Stimulated activated CD4-positive, alpha-beta T cell treated with anti-CD3 and anti-CD28 coated beads, Interleukin-1b, Interleukin-23, amount 100 ng/mL, for 1 hour (primary cell): Measurements from ENCODE around the gene RRAS2.
"Not testable (repeated sequence)": the region's sequence is repeated elsewhere in the genome, so short reads cannot be mapped to it uniquely, and the experiment has no call there.

Experiments
- DNase-seq, 2 donors: peaks; one replicate each; pipeline ENCODE4 v3.0.0-alpha.2; 2020; ENCODE audit warnings: low read depth in 2 of 2

Gene RRAS2

DNA sequence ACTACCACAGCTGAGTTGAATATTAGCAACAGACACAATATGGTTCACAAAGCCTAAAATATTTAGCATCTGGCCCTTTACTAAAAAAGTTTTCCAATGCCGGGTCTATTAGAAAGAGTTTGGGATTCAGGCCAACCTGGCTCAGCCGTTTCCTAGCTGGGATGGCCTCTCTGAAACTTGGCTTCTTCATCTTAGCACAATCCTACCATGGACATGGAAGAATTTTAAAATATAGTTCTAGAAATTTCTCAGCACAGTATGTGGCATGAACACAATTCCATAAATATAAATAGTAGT is 103.8 kb downstream of the RRAS2 start:
- no peak for DNase-seq

DNA sequence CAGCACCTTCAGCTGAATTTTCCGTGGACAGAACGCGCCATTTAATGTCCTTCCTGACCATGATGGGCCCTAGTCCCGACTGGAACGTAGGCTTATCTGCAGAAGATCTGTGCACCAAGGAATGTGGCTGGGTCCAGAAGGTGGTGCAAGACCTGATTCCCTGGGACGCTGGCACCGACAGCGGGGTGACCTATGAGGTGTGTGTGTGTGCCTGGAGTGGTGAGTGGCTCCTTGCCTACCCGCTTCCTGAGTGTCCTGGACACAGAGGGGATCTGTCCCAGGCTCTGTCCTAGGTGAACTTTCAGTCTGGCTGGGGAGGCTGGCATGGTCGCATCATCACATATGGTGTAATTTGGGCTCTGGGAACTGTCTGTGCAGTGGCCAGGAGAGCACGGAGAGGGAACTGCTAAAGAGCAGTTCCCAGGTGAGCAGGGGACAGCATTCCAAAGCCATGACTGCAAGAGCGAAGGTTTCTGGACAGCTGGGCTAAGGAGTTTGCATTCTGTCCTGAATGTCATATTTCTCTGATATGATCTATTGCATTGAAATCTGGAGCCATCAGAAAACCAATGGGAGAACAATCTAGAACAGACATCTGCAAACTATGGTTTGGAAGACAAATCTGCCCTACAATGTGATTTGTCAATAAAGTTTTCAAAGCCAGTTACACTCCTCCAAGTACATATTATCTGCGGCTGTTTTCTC is 104.3 kb downstream of the RRAS2 start:
- no peak for DNase-seq

DNA sequence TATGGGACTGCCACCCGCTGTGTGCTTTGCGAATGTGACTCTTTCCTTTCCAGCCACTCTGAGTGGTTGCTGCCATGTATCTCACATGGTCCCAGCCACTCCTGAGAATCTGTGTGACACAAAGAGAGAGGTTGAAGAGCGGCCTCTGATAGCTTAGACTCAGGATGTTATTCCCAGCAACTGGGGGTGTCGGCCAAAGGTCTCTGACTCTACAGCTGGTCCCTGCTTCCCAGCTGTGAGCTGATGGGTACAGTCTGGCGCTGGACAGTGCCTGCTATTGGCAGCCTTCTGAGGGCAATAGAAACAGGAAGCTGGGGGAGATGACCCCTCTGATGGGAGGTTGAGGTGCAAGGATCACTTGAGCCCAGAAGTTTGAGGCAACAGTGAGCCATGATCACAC is 105.1 kb downstream of the RRAS2 start:
- no peak for DNase-seq

DNA sequence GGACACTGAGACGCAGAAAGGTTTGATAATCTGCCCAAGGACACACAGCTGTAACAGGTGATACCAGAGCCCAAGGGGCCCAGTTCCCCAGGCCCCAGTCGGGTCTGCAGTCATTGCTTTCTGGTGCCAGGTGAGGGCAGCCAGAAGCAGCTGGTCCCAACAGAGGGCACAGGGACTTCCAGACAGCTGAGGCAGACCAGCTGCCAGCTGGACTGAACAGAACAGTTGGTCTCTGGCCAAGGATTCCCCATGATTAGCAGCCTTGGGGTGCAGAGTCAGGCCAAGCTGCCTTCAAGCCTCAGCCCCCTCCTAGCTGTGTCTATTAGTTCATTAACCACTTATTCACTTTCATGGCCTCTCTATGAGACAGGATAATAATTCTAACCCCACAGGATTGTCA is 105.6 kb downstream of the RRAS2 start:
- DNase-seq: no peak

DNA sequence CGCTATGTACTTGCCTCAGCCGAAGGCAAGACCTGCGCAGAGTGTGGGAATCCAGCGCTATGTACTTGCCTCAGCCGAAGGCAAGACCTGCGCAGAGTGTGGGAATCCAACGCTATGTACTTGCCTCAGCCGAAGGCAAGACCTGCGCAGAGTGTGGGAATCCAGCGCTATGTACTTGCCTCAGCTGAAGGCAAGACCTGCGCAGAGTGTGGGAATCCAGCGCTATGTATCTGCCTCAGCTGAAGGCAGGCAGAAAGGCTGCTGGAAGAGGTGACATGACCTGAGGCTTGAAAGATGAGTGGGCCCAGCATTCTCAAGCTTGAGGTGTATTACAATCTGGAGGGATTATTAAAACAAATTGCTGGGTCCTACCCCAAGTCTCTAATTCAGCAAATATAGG is 106.5 kb downstream of the RRAS2 start:
- DNase-seq: not testable (repeated sequence)

DNA sequence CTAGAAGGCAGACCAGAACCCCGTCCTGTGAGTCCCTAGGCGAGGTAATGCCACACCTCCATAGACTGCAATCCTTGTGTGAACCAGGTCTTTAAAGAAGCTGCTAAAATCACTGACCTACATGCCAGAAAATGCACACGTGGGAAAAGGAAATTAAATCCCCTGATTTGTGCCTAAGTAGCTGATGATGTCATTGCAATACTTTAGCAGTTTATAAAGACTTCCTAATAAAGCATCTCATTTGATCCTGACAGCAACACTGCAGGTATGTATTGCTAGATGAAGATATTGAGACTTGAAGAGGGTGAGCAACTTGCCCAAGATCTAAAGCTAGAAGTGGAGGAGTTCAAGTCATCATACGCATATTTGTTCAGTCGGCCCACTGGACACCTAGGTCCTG is 107.2 kb downstream of the RRAS2 start:
- DNase-seq: no peak

DNA sequence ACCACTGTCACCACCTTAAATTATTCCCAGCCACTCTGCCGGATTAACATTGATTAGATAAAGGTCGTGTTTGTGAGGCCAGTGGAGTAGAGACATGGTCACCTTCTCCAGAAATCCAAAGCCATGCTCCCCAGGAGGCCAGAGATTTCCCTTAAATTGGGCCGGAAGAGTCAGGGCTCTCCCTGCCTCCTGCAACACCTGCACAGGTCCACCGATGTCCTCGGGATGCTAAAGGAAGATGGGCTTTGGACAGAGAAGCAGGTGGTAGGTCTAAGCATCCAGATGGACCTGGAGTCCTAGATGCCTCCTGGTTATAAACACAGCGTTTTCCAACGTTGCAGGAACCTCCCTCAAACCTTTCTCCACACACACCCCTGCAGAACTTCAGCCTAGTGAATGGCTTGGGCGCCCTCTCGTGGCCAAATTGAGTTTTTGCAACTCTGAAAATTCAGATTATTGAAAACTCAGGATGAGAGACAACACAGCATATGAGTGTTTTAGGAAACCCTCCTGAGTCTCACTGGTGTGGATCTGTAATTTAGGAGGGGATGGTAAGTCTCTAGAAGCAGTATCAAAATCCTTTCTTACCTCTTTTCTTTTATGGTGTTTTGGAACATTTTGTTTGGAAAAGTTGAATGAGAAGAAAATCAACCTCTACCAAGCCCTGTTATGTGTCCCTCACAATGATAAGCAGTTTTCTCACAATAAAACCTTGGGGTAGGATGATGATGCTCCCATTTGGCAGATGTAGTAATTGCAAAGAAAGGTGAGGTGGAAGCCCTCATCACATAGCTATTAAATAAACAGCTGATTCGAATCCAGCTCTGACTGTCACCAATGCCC is 109.6 kb downstream of the RRAS2 start:
- DNase-seq: peak; percentile 42 to 49

DNA sequence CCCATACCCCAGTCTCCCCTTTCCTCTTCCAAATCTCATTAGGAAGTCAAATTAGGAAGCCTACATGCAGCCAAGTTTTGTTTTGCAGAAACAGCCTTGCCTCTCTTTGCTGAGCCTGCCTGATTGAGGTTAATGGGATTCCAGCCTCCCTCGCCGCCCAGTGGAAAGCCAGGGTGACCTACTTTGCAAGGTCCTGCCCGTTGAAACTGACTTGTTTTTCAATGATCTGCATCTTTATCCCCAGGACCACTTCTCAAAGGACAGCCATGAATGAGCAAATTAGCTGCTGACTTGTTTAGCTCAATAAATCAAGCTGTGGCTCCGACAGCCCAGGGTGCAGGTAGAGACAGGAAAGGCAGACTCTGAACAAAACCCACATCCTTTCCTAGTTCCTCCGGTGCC is 110.4 kb downstream of the RRAS2 start:
- DNase-seq: no peak

DNA sequence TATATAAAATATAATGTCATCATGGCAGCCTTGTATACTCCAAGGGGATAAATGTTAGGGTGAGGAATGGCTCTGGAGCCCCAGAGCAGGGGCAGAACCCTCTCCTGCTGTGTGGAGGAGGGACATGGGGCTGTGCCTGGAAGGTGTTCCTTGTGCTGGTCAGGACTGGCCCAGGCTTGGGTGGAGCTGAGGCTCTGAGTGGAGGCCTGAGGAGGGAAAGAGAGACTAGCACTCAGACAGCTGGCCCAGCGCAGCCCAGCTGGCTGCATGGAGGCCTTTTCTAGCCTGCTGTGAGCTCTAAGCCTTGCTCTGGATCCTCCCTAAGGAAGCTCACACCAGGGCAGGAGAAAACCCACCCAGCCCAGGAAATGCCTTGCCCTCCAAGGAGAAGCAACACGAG is 113.5 kb downstream of the RRAS2 start:
- no peak for DNase-seq

DNA sequence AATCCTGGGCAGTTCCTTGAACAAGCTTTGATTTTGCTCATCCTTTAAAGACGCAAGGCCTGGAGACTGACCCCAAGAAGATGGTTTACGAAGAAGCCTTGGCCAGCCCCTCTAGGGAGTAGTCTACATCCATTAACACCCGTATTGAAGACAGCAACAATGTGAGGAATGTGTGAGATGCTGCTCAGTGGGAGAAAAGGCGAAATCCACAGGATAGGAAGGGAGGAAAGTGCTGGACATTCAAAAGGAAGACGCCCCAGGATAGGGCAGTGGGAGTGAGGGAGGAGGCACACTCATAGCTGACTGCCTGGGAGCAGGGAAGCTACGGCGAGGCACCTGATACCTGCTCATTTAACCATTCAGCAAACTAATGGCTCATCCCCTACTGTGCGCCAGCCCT is 114.1 kb downstream of the RRAS2 start:
- no peak for DNase-seq

DNA sequence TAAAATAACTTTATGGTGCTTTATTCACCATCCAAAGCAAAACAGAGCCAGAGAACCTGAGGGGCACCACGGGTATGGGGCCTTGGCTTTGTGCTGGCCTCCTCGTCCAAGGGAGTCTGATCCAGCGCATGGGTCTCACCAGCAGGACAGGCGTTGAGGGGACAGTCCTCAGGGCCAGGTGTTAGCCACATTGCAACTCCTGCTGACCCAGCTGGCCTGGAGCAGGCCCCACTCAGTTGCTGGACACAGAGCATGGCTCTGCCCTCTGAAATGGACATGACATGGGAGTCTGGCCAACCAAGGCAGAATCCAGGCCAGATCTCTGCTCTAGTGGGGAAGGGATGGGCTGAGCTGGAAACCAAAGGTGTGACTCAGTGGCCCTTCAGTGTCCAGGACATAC is 116.2 kb downstream of the RRAS2 start:
- no peak for DNase-seq

DNA sequence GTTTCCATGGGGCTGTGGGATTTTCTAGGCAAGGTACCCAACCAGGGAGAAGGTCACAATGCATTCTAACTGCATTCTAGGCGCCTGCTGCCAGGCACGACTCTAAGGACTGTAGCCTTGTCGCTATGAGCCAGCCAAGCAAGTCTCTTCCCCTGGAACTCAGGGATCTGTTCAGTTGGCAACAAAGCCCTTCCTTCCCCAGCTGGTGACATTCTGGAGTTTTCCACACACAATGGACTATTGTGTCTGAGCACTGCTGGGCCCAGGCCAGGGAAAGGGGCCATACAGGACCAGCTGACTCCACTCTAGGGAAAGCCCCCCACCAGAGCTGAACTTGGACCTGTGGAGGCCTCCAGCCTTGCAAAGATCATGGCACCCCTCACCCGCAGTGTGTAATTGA is 116.8 kb downstream of the RRAS2 start:
- no peak for DNase-seq

DNA sequence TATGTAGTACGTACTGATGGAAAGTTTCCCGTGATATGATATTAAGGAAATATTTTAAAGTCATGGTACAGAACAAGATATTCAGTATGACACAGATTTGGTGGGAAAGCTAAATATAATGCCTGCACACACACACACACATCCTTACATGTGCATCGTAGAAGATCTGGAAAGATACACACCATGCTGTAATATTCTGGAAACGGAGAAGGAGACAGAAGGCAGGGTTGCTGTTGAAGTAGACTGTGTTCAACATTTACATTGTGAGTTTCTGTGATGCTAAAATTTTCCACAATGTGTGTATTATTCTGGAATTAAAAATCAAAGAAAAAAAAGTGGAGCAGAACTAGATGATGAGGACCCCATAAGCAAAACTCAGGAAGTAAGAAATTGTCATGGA is 118.0 kb downstream of the RRAS2 start:
- no peak for DNase-seq

DNA sequence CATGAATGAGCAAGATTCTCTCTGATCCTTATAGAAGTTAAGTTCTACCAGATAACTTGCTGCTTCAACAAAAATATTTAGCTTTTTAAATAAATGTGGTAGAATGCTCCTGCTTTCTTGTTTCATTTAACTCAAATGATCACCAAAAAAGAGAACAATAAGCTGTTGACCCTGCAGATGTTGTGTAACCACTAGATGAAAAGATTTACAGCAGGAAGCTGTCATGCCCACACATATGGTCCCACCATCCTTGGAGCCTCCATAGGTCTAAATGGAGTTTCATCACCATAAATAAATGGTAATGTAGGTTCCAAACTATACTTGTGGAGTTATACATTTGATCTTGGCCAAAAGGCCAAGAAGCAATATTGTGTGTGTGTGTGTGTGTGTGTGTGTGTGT is 118.8 kb downstream of the RRAS2 start:
- DNase-seq: no peak

DNA sequence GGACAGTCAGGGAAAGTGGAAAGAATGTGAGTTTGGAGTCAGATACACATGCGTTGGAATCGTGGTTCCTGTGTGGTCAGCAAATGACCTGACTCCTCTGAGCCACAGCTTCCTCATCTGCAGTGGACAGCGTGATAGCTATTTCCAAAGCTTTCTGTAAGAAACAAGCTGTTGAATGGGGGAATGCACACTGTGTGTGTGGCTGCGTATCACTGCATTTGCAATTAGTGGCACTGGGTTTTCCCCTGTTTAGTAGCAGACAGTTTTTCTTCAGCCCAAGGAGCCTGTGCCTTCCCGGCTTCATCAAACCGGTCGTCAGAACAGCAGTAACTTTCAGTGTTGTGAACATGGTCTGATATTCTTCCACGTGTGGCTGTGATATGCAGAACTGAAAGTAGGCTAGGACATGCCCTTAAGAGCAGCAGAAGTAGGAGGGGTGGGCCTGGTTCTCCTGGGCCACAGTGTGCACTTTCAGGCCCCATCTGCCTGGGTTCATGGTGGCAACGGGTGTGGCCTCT is 121.5 kb downstream of the RRAS2 start:
- no peak for DNase-seq

DNA sequence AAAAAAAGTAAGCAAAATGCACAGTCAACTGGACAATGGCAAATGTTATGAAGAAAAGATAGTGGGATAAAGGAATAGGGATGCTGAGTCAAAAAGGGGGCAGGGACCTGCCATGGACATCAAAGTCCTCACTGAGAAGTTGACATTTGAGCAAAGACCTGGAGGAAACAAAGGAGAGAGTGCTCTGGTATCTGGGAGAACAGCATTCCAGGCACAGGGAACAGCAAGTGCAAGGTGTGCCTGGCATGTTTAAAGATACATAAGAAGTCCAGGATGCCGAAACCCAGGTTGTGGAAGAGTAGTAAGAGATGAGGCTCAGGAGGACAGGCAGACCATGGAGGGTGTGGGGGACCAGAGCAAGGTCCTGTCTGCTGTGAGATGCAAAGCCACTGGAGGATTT is 123.3 kb downstream of the RRAS2 start:
- no peak for DNase-seq

DNA sequence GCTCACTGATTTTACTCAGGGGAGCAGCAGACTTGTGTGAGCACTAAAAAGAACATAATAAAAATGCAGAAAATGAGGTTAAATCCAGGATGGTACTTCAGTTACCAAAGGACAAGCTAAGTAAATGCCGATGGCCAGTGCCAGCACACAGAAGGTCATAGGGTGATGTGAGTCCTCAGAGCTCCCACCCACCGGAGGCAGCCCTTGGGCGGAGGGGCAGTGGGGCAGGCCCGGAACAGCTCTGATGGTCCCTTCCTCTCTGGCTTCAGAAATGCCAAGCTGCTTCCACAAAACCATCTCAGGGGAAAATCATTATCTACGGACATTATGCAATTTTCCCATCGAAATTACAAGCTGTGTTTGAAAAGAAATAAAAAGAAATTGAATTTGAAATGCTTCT is 124.5 kb downstream of the RRAS2 start:
- no peak for DNase-seq

DNA sequence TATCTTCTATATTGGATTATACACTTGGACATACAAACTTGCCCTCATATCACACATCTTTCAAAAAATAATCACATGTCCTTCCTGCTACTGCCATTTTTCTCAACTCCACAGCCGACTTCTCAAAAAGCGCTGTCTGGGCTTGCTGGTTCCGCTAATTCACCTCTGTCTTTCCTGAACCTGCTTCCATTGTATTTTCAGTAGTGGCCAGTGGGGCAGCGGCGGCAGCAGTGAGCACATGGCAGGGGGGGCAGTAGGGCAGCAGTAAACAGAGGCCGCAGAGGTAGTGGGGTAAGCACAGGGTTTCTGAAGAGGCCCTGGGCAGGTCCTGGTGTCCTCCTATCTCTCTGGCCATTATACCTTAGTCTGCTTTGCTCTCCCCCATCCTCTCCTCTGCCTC is 126.3 kb downstream of the RRAS2 start:
- DNase-seq: no peak

DNA sequence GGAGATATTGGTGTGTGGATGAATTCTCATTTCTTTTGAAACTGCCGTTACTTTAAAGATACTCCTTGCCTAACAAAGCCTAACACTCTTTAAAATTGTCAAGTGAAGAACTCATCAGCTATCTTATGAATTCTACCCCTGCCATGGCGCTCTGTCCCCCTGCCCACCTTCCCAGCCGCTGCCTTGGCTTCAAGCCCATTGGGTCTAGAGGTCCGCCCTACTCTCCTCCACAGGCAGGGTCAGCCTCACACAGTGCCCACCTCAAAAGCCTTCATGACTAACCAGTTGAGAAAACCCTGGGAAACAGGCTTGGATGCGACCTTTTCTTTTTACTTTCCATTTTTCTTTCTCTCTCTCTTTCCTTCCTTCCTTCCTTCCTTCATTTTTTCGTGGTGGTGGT is 128.6 kb downstream of the RRAS2 start:
- DNase-seq: no peak

DNA sequence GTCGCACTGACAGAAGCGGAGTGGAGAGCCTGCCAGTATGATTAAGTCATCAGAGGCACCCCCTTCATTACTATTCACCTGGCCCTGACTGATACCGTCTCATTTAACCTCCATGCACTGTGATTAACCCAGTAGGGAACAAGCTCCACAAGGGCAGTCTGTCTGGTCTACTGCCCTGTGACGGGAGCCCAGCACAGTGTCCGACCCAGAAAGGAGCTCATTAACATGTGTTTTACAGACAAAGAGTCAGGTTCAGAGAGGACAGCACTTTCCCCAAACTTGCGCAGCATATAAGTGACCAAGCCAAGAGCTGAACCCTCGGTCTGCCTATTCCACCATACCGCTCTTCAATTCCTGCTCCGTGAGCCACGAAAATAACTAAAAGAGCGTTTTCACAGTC is 129.5 kb downstream of the RRAS2 start:
- DNase-seq: no peak

DNA sequence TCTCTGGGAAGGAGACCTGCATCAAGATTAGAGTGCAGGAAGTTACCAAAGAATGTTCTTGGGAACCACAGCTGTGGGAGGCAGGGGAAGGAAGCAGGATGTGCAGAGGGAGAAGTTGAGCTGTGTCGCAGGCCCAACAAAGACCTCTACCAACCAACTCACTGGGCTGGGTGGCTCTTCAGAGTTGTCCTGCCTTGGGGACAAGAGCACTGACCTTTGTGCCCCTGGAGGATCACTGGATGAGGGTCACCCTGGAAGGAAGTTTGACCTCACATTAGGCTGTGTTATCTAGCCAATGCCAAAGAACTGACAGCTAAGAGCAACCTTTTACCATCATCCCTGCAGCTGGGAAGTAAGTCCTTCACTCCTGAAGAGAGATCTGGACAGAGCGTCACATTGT is 130.6 kb downstream of the RRAS2 start:
- no peak for DNase-seq
